ENCODE measurements around the gene VPS13D.

VPS13D gene

DNA sequence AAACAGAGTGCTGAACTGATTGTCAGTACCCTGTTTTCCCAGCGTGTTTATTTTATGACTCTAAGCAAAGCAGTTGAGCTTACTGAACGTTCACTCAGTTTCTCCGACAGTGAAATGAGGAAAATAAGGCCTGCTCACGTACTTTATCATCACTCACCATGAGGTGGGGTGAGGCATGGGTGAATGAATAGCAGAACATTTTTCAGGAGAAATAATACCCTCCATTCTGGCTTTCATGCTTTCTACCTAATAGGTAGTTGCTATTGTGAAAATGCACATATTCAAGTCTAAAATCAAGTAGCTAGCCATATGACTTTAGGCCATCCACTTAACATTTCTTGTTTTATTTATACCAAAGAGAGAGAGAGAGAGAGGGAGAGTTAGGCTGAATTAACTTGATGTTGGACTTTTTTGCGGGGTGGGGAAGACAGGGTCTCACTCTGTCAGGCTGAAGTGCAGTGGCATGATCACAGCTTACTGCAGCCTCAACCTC, 178.2 kb downstream of the VPS13D start:
- peaks cover 34% of the 10 kb centered on the region for H3K36me3 ChIP-seq (ENCODE audit: control insufficient read depth, insufficient read depth, low read length)
- H3K4me1 ChIP-seq (ENCODE audit: control insufficient read depth, insufficient read depth, low read length): no peaks in the 10 kb centered on the region

GRCh38 chr1:12408662-12409061, 178.8 kb downstream of the VPS13D start:
- Histone ChIP-seq H3K4me1 (ENCODE audit: control insufficient read depth, insufficient read depth, low read length) (no peaks in the 10 kb centered on the region), H3K27ac (ENCODE audit: low read depth, low read length) (no peak overlapping the region), H3K9me3 (ENCODE audit: control insufficient read depth, insufficient read depth, low read length) (peaks cover 6% of the 10 kb centered on the region), H3K4me3 (ENCODE audit: low read depth, low read length) (no peak overlapping the region), H3K27me3 (ENCODE audit: control insufficient read depth, insufficient read depth, low read length) (no peaks in the 10 kb centered on the region), H3K9ac (ENCODE audit: low read depth, low read length) (no peak overlapping the region), H3K36me3 (ENCODE audit: control insufficient read depth, insufficient read depth, low read length) (peaks cover 28% of the 10 kb centered on the region)

More for the DNA sequence above, 178.2 kb downstream of the VPS13D start:
- H3K27me3 ChIP-seq (ENCODE audit: control insufficient read depth, insufficient read depth, low read length): no peaks in the 10 kb centered on the region
- H3K27ac ChIP-seq (ENCODE audit: low read depth, low read length): no peak overlapping the region
- peaks cover 6% of the 10 kb centered on the region for H3K9me3 ChIP-seq (ENCODE audit: control insufficient read depth, insufficient read depth, low read length)
- no peak overlapping the region for H3K4me3 ChIP-seq (ENCODE audit: low read depth, low read length)
- H3K9ac ChIP-seq (ENCODE audit: low read depth, low read length): no peak overlapping the region

GRCh38 chr1:12409681-12410080, 179.9 kb downstream of the VPS13D start:
- Histone ChIP-seq H3K27ac (ENCODE audit: low read depth, low read length) (no peak overlapping the region), H3K27me3 (ENCODE audit: control insufficient read depth, insufficient read depth, low read length) (no peaks in the 10 kb centered on the region)

GRCh38 chr1:12410351-12410750, 180.5 kb downstream of the VPS13D start:
- no peak overlapping the region for H3K27ac ChIP-seq (ENCODE audit: low read depth, low read length)
- H3K36me3 ChIP-seq (ENCODE audit: control insufficient read depth, insufficient read depth, low read length): peaks cover 14% of the 10 kb centered on the region
- H3K27me3 ChIP-seq (ENCODE audit: control insufficient read depth, insufficient read depth, low read length): no peaks in the 10 kb centered on the region
- H3K4me3 ChIP-seq (ENCODE audit: low read depth, low read length): no peak overlapping the region
- H3K4me1 ChIP-seq (ENCODE audit: control insufficient read depth, insufficient read depth, low read length): no peaks in the 10 kb centered on the region
- H3K9me3 ChIP-seq (ENCODE audit: control insufficient read depth, insufficient read depth, low read length): peaks cover 6% of the 10 kb centered on the region
- no peak overlapping the region for H3K9ac ChIP-seq (ENCODE audit: low read depth, low read length)

More at GRCh38 chr1:12409681-12410080, 179.9 kb downstream of the VPS13D start:
- peaks cover 21% of the 10 kb centered on the region for H3K36me3 ChIP-seq (ENCODE audit: control insufficient read depth, insufficient read depth, low read length)
- H3K9me3 ChIP-seq (ENCODE audit: control insufficient read depth, insufficient read depth, low read length): peaks cover 6% of the 10 kb centered on the region
- no peaks in the 10 kb centered on the region for H3K4me1 ChIP-seq (ENCODE audit: control insufficient read depth, insufficient read depth, low read length)
- H3K4me3 ChIP-seq (ENCODE audit: low read depth, low read length): no peak overlapping the region
- no peak overlapping the region for H3K9ac ChIP-seq (ENCODE audit: low read depth, low read length)

DNA sequence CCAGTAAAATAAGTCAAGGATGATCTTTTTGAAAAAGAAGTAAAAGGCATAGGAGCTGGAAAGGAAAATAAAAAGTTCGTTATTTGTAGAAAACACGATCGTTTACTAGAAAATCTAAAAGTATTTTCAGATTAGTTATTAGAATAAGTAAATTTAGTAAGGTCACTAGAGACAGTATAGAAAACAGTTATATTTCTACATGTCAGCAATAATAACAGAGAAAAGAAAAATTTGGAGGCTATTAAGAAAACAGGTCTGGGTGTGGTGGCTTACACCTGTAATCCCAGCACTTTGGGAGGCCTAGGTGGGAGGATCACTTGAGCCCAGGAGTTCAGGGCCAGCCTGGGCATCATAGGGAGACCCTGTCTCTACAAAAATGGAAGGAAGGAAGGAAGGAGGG, 181.3 kb downstream of the VPS13D start:
- Histone ChIP-seq H3K27me3 (ENCODE audit: control insufficient read depth, insufficient read depth, low read length) (no peaks in the 10 kb centered on the region), H3K4me3 (ENCODE audit: low read depth, low read length) (no peak overlapping the region), H3K4me1 (ENCODE audit: control insufficient read depth, insufficient read depth, low read length) (no peaks in the 10 kb centered on the region), H3K9me3 (ENCODE audit: control insufficient read depth, insufficient read depth, low read length) (peaks cover 6% of the 10 kb centered on the region), H3K27ac (ENCODE audit: low read depth, low read length) (no peak overlapping the region), H3K9ac (ENCODE audit: low read depth, low read length) (no peak overlapping the region), H3K36me3 (ENCODE audit: control insufficient read depth, insufficient read depth, low read length) (peaks cover 13% of the 10 kb centered on the region)

GRCh38 chr1:12411747-12412146, 181.9 kb downstream of the VPS13D start:
- Histone ChIP-seq H3K9me3 (ENCODE audit: control insufficient read depth, insufficient read depth, low read length) (peaks cover 6% of the 10 kb centered on the region), H3K4me1 (ENCODE audit: control insufficient read depth, insufficient read depth, low read length) (no peaks in the 10 kb centered on the region), H3K4me3 (ENCODE audit: low read depth, low read length) (no peak overlapping the region)

GRCh38 chr1:12412439-12412838, 182.6 kb downstream of the VPS13D start:
- Histone ChIP-seq H3K36me3 (ENCODE audit: control insufficient read depth, insufficient read depth, low read length) (peaks cover 23% of the 10 kb centered on the region), H3K4me3 (ENCODE audit: low read depth, low read length) (no peak overlapping the region), H3K9ac (ENCODE audit: low read depth, low read length) (no peak overlapping the region), H3K27ac (ENCODE audit: low read depth, low read length) (no peak overlapping the region), H3K27me3 (ENCODE audit: control insufficient read depth, insufficient read depth, low read length) (no peaks in the 10 kb centered on the region), H3K9me3 (ENCODE audit: control insufficient read depth, insufficient read depth, low read length) (peaks cover 6% of the 10 kb centered on the region), H3K4me1 (ENCODE audit: control insufficient read depth, insufficient read depth, low read length) (no peaks in the 10 kb centered on the region)

More at GRCh38 chr1:12411747-12412146, 181.9 kb downstream of the VPS13D start:
- Histone ChIP-seq H3K27me3 (ENCODE audit: control insufficient read depth, insufficient read depth, low read length) (no peaks in the 10 kb centered on the region), H3K27ac (ENCODE audit: low read depth, low read length) (no peak overlapping the region), H3K36me3 (ENCODE audit: control insufficient read depth, insufficient read depth, low read length) (peaks cover 16% of the 10 kb centered on the region), H3K9ac (ENCODE audit: low read depth, low read length) (no peak overlapping the region)

GRCh38 chr1:12413664-12414410, 184.0 kb downstream of the VPS13D start:
- Histone ChIP-seq H3K9ac (ENCODE audit: low read depth, low read length) (no peak overlapping the region), H3K27ac (ENCODE audit: low read depth, low read length) (no peak overlapping the region), H3K4me3 (ENCODE audit: low read depth, low read length) (no peak overlapping the region), H3K36me3 (ENCODE audit: control insufficient read depth, insufficient read depth, low read length) (peaks cover 27% of the 10 kb centered on the region), H3K9me3 (ENCODE audit: control insufficient read depth, insufficient read depth, low read length) (peaks cover 6% of the 10 kb centered on the region), H3K27me3 (ENCODE audit: control insufficient read depth, insufficient read depth, low read length) (no peaks in the 10 kb centered on the region), H3K4me1 (ENCODE audit: control insufficient read depth, insufficient read depth, low read length) (no peaks in the 10 kb centered on the region)

- Histone ChIP-seq H3K9me3 (ENCODE audit: control insufficient read depth, insufficient read depth, low read length) (peaks cover 6% of the 10 kb centered on the region), H3K4me1 (ENCODE audit: control insufficient read depth, insufficient read depth, low read length) (no peaks in the 10 kb centered on the region), H3K36me3 (ENCODE audit: control insufficient read depth, insufficient read depth, low read length) (peaks cover 27% of the 10 kb centered on the region), H3K27me3 (ENCODE audit: control insufficient read depth, insufficient read depth, low read length) (no peaks in the 10 kb centered on the region), H3K27ac (ENCODE audit: low read depth, low read length) (no peak overlapping the region), H3K4me3 (ENCODE audit: low read depth, low read length) (no peak overlapping the region), H3K9ac (ENCODE audit: low read depth, low read length) (no peak overlapping the region)
These were observed 184.7 kb downstream of the VPS13D start for GRCh38 chr1:12414444-12415018.

DNA sequence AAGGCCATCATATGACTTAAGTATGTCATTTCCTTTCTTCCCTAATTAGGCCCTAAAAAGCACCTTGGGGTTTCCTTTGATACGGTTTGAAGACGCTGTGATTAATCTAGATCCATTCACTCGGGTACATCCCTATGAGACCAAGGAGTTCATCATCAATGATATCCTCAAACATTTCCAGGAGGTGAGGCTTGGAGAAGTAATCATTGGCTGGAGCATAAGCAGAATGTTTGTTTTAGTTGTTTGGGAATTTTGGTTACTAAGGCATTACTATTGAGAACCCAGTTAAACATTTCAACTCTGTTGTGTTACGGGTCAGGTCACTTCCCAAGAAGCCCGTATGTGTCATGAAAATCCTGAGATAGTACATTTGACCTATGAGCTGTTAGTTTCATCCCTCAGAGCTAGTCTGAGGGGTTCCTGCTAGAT, 185.2 kb downstream of the VPS13D start:
- no peaks in the 10 kb centered on the region for H3K4me1 ChIP-seq (ENCODE audit: control insufficient read depth, insufficient read depth, low read length)
- H3K9ac ChIP-seq (ENCODE audit: low read depth, low read length): no peak overlapping the region
- H3K4me3 ChIP-seq (ENCODE audit: low read depth, low read length): no peak overlapping the region
- peaks cover 5% of the 10 kb centered on the region for H3K9me3 ChIP-seq (ENCODE audit: control insufficient read depth, insufficient read depth, low read length)
- peaks cover 27% of the 10 kb centered on the region for H3K36me3 ChIP-seq (ENCODE audit: control insufficient read depth, insufficient read depth, low read length)
- H3K27me3 ChIP-seq (ENCODE audit: control insufficient read depth, insufficient read depth, low read length): no peaks in the 10 kb centered on the region
- no peak overlapping the region for H3K27ac ChIP-seq (ENCODE audit: low read depth, low read length)

- no peak overlapping the region for H3K27ac ChIP-seq (ENCODE audit: low read depth, low read length)
- H3K4me1 ChIP-seq (ENCODE audit: control insufficient read depth, insufficient read depth, low read length): no peaks in the 10 kb centered on the region
- H3K36me3 ChIP-seq (ENCODE audit: control insufficient read depth, insufficient read depth, low read length): peaks cover 20% of the 10 kb centered on the region
- no peaks in the 10 kb centered on the region for H3K9me3 ChIP-seq (ENCODE audit: control insufficient read depth, insufficient read depth, low read length)
- no peak overlapping the region for H3K4me3 ChIP-seq (ENCODE audit: low read depth, low read length)
- no peak overlapping the region for H3K9ac ChIP-seq (ENCODE audit: low read depth, low read length)
- H3K27me3 ChIP-seq (ENCODE audit: control insufficient read depth, insufficient read depth, low read length): no peaks in the 10 kb centered on the region
These were observed 186.3 kb downstream of the VPS13D start for GRCh38 chr1:12416101-12416500.
